Kidney tubule cell (primary cell): ENCODE measurements around the gene PTGFRN.

Experiments
- DNase-seq: peaks from one replicate; pipeline ENCODE4 v3.0.0-alpha.2; 2018; ENCODE audit warnings: low spot score

Gene PTGFRN

GRCh38 chr1:117033772-117034171 is 124.1 kb downstream of the PTGFRN start:
- no peak for DNase-seq

- no peak for DNase-seq
These were observed 125.1 kb downstream of the PTGFRN start for GRCh38 chr1:117034791-117035290.

DNA sequence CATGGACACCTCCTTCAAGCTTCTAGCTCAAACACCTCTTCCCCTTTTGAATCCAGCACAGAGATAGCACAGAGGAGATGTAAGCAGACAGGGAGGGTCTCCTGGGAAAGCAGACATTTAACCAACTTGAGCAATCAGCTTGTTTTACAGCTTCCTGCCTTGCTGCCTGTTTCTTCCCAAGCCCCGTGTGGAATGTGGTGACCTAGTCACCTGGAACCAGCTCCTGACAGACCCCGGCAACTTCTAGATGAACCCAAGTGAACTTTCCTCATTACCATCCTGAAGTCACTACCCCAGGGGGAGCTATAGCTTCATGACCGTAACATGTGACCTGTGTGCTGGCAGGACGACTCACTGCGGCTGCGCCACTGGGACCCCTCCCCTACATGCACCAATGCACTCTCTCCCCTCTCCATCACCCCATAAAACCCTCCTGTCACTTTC is 126.3 kb downstream of the PTGFRN start:
- peak; percentile 68 for DNase-seq

GRCh38 chr1:117037802-117038201 is 128.1 kb downstream of the PTGFRN start:
- DNase-seq, result no peak

DNA sequence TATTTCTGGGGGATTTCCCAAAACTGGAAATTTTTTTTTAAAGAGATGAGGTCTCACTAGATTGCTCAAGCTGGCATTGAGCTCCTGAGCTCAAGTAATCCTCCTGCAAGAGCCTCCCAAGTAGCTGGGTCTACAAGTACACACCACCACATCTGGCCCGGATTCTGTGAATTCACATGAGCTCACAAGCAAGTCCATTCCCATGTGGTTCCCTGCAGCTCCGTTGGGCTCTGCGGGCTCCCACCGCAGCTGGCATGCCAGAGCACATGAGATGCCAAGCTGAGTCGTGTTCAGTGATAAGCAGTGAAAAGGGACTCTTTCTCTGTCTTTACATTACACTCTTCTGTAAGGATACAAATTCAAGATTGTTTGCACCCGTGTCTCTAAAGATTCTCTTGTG is 128.5 kb downstream of the PTGFRN start:
- no peak for DNase-seq
